Stimulated activated naive CD4-positive, alpha-beta T cell (primary cell): ENCODE measurements around the gene SLC8A1.

ENCODE experiments used
- DNase-seq, 6 experiments: peaks; one replicate each; lab custom pipeline; 2025; lab: John Stamatoyannopoulos, UW

Gene SLC8A1

DNA sequence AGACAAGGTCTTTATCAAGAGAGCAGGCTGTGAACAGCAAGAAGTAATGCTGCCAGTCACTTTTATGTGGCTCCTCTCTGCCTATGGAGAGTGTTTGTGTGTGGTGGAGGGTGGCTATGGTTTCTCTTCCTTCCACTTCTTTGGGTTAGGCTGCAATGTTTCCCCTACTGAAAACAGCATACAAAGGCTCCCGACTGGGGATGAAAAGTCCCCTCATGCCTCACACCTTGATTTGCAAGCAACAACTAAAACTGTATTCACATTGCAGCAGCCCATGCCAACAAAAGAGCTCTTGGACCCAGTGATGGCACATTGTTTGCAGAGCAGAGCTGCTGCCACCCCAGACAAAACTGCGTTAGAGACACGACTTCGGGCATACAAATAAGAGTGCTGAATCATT, 301.6 kb downstream of the SLC8A1 start:
- DNase-seq: no peak

DNA sequence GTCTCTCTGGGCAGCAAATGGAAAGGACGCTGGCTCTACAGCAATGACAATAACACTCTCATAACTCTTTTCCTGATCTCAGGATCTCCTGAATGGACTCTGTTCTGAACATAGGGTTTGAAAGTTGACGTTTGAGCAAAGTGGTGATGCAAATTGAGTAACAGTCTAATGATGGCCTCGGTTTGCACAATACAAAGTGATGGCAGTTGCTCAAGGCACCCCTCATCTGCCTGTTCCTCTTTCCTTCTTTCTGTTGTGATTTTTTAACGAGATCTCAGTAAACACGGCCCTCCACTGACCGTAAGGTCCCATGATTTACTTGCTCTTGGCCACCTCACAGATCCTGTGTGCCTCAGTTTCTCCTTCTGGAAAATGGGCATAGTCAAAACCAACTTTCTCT, 303.6 kb downstream of the SLC8A1 start:
- no peak for DNase-seq

DNA sequence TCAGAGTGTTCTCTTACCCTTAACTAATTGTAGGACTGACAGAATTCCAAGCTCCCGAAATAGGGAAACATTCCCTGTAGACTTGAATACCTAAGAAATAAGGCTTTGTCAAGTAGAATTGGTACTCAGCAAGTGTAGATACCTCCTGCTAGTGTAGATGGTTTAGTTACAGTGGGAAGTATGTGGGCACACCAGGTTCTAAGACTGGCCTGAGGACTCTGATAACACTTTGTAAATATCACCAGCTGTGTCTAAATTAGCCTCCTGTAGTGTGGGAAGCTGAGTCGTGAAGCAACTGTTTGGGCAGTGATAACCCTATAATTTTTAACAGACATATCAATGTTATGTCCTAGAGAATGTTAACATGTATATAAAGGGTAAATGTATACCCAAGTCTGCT, 304.5 kb downstream of the SLC8A1 start:
- no peak for DNase-seq

DNA sequence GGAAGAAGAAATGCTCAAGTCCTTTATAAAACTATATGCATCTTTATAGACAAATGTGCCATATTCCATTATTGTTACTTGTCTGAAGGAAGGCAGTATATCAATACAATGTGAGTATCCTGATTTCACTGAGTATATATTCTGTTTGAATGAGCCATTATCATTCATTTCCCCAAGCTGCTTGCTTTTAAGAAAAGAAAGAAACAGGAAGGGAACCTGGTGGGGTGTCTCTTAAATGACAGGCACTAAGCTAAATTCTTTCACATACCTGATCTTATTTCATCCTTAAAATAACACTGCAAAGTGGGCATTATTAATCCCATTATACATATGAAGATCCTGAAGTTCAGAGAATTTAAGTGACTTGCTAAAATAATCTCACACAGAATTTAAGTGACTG, 307.9 kb downstream of the SLC8A1 start:
- no peak for DNase-seq

DNA sequence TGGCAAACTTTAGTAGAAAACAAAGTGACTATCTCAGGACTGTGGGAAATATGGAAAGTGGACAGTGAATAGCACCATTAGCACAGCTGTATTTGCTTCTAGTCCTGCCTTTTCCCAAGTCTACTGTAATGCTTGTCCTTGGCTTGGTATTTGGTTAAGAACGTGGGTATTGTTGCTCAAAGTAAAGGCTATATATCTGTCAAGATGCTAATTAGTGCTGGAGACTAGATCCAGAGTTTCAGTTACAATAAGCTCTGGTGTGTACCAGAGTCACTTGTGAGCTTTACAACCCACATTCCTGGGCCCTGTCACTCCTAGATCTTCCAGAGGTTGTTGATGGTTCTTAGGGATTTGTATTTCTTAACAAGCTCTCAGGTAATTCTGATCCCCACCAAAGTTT, 313.6 kb downstream of the SLC8A1 start:
- DNase-seq: no peak

DNA sequence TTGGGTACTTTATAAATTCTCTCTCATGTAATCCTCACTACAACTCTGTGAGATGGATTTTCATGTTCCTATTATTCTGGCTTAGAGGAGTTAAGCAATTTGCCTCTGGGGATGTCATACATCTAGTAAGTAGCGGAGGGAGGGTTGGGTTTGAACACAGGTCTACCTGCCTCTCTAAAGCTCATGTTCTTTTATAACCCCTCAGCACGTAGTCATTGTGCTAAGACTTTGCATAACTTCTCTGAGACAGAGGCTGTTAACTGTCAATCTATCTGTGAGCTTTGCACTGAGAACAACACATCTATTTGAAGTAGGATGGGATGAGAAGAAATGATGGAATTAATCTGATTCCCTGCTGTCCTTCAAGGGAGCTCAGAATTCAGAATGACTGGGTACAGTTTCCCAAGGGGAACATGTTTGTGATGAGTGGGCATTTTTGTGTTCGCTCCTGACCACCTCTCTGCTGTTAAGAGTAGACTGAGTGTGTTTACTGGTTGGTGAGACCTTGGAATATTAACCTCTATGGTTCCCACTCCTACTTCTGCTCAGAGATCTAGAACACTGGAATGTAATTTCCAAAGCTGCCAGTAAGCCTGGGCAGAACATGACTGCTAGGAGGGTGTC, 320.7 kb downstream of the SLC8A1 start:
- no peak for DNase-seq

DNA sequence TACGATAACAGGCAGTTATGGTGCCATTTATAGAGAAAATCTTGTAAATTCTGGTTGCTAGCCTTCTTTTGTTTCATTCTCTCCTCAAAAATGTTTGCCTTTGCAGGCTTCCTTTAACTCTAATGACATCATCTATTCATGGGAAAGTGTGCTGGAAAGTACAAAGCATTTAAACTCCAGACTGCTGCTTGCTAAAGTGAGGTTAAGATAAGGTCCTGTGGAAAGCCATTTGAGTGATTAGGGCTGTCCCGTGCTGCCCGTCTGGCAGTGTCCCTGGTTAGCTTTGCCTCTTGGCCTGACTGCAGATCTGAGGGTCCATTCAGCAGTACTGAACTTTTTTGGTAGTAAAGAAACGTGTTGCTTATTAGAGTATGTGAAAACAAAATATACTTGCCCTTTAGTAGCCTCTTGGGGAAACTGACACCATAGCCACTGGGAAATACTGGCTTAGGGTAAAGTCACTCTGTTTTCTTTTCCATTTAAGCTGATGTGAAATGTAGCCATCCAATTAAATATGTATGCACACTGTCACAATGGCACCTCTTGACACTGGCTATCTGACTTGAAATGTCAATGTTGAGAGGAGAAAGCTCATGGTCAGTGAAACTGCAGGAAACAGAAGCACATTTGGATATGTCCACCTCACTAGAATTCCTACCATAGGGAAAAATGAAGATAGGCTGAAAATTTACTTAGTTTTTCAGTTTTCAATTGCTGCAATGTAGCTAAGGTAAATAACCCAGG, 321.5 kb downstream of the SLC8A1 start:
- DNase-seq: no peak

DNA sequence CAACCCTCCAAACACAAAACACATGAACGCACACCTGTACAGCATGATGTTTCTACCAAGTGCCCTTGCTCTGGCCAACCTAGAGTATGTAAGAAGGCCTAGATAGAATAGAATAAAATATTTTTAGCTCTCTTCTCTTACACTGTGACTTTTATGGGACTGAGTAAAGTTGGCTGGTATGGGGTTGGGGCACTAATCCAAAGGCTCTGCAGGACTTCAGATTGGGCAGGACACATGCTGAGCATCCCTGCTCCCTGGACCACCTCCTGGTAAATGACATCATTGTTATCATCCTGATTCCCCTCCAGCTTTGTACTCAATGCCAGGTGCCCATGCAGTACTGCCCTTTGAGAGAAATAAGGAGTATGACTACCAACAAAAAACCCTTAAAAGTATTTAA, 322.2 kb downstream of the SLC8A1 start:
- DNase-seq: no peak

DNA sequence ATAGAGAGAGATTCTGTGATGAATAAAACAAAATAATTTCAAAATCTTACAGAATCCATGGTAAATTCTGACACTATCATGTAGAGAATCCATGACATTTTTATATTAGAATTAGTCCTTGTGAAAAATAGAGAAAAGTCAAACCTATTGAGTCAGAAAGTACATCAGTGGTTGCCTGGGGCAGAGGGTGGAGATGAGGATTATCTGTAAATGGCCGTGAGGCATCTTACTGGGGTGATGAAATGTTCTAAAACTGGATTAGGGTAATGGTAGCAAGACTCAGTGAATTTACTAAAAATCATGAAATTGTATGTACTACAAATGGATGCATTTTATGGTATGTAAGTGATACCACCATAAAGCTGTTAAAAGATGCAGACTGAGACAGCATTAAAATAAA, 323.1 kb downstream of the SLC8A1 start:
- DNase-seq: no peak

DNA sequence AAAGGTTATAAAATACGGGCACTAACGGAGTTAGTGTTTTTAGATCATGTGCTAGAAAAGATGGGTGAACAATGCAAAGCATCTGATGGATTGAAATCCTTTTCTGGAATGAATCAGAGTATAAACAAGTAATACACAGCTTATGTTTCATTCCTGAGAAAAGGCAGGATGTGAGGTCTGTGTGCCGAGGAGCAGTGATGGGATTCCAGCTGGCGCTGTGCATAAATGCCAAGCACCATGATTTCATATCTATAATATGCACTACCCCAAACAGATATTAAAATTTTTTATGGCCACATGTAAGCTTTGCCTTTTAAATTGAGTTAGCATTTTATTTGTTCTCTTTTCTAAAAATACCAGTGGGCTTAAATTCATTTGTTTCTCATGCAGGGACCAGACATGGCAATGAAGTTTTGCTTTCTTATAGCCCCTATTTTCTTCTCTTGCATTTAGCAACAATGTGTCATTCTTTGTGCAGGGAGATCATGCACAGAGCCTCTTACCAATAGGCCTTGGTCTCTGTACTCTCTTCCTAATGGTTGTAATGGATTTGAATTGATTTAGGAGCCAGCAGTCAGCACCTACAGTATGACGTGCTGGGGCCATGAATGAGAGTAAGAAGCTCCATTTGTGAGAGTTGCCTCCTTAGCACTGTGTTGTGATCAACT, 323.9 kb downstream of the SLC8A1 start:
- DNase-seq: no peak

DNA sequence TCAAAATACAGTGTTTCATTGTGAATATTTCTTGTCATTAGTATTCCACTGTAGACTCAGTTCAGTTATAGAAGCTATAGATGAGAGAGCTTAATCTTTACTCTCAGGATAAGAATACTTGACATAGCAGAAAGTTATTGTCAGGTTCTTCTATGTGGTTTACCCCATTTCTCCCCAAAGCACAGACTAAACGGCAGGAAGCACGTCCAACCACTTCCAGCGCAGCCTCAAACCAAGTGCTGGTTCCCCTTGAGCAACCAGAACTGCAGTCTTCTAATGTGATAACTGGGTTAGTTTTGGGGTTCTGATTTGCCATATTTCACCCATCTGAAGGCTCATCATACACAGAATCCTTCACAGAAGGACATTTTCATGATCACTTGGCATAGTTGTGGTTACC, 324.7 kb downstream of the SLC8A1 start:
- DNase-seq: no peak

DNA sequence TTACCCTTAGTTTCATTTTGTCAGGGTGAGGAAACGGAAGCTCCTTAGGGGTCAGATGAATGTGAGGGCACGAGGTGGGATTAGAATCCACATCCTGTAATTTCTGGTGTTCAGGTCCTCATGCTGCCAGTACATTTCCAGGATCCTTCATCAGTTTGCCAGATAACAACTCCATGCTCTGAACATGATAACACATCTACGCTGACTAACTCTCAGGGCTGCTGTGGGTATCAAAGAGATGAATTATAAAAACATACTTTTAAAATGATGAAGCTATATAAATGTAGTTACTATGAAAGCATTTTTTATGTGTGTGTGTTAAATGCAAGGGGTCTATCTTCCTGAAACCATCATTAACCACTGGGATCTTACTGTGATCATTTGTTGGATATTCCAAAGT, 325.9 kb downstream of the SLC8A1 start:
- DNase-seq: no peak

DNA sequence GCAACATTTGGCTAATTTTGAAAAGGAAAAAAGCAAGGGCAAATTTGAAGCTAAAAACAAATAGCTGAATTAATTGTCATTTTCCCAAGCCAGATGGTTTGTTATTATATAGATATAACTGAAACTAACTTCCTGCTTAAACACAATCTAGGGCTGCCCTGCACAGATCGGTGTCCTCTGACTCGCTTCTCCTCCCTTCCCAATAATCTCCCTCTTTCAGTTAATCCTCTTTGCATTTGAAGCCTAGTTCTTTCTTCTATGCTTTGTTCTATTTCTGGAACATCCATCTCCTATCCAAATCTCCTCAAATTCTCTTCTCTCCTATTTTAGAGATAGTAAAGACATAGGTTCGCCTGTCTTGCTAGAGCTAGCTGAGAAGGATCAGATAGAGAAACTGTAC, 328.1 kb downstream of the SLC8A1 start:
- DNase-seq: no peak

DNA sequence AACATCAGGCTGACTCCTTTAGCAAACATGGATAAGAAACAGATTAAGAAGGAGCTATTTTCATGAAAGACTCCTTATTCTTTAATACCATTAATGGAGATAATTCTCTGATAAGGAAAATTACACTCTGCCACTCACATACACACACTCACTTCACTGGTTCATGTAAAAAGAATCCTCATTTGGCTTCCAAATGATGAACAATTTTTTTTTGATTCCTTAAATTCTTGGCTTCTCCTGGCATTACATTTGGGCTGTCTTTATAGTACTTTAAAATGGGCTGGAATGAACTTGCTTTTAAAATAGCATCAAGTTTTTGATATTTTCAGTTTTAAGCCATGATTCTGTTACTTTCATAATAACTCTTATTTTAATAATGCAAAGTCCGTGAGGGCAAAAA, 328.6 kb downstream of the SLC8A1 start:
- DNase-seq: no peak

DNA sequence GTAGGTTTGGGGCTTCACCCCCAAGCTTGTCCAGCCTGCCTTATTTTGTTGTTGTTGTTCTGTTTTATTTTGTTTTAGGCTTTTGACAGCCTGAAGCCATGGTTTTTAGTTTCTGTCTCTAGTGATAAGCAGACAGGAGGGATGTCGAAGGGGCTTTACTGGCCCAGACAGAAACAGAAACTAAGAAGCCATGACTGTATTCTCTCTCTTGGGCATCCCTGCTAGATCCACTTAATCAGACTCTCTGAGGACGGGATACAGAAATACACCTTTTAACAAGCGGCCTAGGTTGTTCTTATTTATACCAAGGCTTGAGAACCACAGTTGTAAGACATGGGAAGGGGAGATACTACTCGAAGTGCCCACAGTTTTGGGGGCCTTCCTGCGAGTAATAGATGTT, 330.9 kb downstream of the SLC8A1 start:
- DNase-seq: no peak

DNA sequence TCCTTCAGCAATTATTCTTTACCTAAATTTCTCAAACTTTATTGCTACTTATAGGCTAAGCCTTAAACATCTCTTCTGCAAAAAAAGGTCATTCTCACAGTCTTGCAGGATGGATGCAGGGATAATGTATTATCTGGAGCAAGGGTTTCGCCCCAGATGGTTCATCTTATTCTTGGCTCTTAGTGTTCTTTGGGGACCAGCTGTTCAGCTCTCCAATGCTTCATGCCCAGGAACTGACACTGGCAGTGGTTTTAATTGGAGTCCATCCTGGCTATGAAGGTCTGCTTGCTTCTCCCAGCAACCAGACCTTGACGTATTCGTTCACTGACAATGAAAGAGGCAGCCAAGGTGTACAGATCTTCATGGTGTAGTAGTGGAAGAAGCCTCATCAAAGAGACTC, 331.9 kb downstream of the SLC8A1 start:
- DNase-seq: no peak

DNA sequence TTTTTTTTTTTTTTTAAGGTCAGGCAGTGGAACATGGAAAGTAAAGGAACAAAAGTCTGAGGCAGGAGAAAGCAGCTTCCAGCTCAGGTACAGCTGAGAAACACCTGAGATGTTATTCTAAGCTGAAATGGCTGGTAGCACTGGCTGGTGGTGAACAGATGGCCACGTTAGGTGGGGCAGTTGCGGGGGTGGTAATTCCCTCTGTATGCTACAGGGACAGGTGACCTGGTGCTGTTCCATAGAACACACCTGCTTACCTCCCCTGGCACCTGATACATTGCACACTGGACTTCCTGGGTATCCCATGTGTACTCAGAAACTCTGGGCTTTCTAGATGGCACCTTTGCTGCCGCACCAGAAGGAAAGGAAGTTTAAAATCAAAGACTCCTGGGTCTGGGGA, 333.3 kb downstream of the SLC8A1 start:
- DNase-seq: no peak

DNA sequence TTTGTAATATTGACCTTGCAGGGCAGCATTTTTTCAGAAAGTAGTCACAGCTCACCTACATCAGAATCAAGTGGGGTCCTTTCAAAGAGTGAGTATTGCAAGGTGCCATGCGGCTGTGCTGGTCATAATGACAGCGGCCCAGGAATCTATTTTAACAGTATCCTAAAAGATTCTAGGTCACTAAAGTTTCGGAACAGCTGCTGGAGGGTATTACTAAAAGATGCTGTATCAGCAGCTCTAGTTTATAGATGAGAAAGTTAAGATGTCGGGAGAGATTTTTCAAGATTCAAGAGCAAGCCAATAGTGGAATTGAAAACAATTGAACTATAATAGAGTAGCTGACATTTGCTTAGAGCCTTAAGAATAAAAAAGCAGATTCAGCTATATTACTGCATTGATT, 336.0 kb downstream of the SLC8A1 start:
- DNase-seq: no peak

DNA sequence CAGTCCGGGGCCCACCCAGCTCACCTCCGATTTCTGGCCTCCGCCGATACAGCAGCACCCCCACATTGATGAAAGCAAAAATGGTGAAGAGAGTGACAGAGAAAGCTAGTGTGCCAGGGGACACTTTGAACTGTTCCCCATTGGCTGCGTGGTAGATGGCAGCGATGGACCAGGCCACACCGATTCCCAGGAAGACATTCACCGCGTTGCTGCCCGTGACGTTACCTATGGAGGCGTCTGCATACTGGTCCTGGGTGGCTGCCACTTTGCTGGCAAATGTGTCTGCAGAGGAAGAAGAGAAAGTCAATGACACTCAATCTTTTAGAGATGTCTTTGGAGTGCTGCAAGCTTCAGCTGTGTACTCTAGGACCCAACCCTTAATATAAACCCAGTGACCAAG, 336.5 kb downstream of the SLC8A1 start:
- no peak for DNase-seq

DNA sequence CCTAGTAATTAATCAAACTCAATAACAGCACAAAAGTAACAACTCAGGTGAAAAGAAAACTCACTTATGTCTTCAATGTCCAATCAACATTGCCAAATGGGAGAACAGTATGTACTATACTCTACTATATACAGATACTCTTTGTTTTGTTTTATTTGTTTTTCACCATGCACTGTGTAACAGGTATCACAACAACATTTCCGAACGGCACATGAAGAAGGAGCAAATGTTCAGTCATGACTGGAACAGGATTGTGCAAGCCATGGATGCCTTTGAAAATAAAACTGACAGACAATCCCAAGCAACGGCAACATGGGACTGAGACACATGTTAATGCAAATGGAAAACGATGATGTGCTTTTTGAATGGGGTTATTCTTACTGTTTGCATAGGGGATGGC, 337.9 kb downstream of the SLC8A1 start:
- no peak for DNase-seq

DNA sequence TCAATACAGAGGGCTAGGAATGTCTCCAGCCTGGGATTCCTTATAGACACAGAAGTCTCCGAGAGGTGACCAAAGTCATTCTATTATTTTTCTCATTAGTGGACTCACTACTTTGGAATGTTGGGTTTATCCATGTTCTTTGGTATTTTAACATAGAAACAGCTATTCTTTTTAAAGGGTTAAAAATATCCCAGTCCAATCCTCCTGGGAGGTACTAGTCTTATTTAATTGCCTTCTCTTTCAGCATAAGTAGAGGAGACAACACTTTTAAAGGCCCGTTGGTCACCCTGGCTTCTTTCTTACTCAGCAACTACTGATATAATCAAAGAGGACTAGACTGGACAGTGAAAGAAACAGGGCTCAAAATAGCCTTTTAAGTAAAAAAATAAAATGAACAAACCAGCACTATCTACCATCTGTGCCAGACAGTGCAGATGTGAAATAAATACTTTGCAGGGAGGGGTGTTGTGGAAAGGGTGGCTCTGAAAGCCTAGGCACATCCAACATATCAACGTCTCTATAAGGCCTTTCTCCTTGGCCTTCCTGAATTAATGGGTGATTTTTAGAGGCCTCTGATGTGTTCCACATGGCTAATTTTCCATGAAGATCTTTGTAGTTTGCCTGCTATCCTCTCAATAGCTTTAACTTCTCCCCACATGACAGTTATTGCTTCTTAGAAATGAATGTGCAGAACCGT, 338.5 kb downstream of the SLC8A1 start:
- DNase-seq: no peak

DNA sequence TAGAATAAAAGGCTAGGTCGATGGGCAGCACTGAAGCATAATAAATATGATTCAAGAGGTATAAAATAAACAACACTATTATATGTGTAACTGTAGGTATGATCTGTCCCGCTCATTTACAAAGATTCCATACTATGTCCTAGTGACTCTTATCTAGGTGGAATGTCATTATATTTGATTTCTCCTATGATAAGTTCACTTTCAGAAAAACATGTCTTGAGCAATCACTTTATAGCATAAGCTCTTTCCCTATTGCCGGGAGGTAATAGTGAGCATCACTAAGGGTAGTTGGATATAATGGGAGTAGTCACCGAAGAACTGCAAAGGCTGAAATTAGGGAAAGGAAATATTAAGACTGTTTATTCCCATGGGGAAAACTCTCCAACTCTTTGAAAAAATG, 342.5 kb downstream of the SLC8A1 start:
- DNase-seq: no peak

DNA sequence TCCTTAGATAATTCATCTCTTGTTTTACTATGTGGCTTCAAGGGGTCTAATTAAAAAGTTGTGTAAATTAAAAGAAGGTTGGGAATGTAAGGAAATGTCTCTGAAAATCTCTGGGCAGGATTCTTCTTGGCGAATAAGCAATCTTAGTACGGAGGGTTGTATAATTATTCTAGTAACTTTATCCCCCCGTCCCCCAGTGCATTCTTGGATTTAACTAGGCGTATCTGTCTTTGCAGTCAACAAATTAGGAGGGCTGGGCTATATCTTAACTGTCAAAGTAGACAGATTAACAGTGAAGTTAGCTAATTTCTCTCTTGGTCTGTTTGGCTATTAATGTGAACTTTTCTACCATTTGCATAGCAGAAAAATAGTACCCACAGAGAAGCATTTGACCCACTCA, 343.0 kb downstream of the SLC8A1 start:
- DNase-seq: no peak
